SK-N-SH (cell line): ENCODE results near the gene WDR6. TPM values are rescaled to one million over a fixed set of nuclear protein-coding genes. Genes with fewer than 3 reads are reported as not detected.

Experiments
- CTCF ChIA-PET: fragments of 300-600, 350-600 bp; formaldehyde crosslinking; extraction: SDS; loops from one replicate; lab custom pipeline; 2021; lab: Yijun Ruan, JAX
- POLR2A ChIA-PET: fragments of 350-600 bp; sonication (Branson Sonifier 250); formaldehyde crosslinking; extraction: SDS; loops from one replicate; lab custom pipeline; 2020; ENCODE audit warnings: antibody characterized with exemption, inconsistent platforms; lab: Yijun Ruan, JAX
- DNase-seq: peaks from one replicate; pipeline ENCODE4 v3.0.0; 2012
- H2AFZ ChIP-seq: fragments of 200-600 bp; sonication (generic); 2 replicates; pipeline ENCODE4 v1.8.1; 2016; ENCODE audit warnings: antibody characterized with exemption, mild to moderate bottlenecking, low read depth
- H3F3A ChIP-seq: fragments of 200-600 bp; sonication (generic); replicated peaks from 2 replicates; pipeline ENCODE3; 2016; ENCODE audit warnings: antibody characterized with exemption, mild to moderate bottlenecking; ENCODE audit not compliant: insufficient read depth
- H3K27ac ChIP-seq, 2 experiments: fragments of 200-500 bp in 1 of 2; fragments of 200-600 bp in 1 of 2; sonication (Bioruptor generic) in 1 of 2; sonication (generic), shearing (Covaris generic) in 1 of 2; 2 replicates each; pipeline versions ENCODE4 v1.5.1 to v1.6.1; 2014 to 2016; ENCODE audit warnings: low read depth in 2 of 2, inconsistent platforms in 1 of 2, low read length in 1 of 2, mild to moderate bottlenecking in 1 of 2, mixed read lengths in 1 of 2
- H3K27me3 ChIP-seq: fragments of 200-600 bp; sonication (generic), shearing (Covaris generic); 2 replicates; pipeline ENCODE4 v1.6.1; 2016; ENCODE audit warnings: mixed run types; ENCODE audit not compliant: insufficient read depth
- H3K36me3 ChIP-seq, 2 experiments: fragments of 200-500 bp in 1 of 2; fragments of 200-600 bp in 1 of 2; sonication (Bioruptor generic) in 1 of 2; sonication (generic) in 1 of 2; replicated peaks in 1 of 2; 2 replicates each; pipeline versions ENCODE3 to v1.5.1; 2014 to 2016; ENCODE audit warnings: low read length in 1 of 2, mild to moderate bottlenecking in 1 of 2; ENCODE audit not compliant: insufficient read depth in 2 of 2, control insufficient read depth in 1 of 2
- H3K4me1 ChIP-seq, 2 experiments: fragments of 200-500 bp in 1 of 2; fragments of 200-600 bp in 1 of 2; sonication (Bioruptor generic) in 1 of 2; sonication (generic), shearing (Covaris generic) in 1 of 2; 2 replicates each; pipeline versions ENCODE4 v1.5.1 to v1.6.1; 2014 to 2016; ENCODE audit warnings: low read depth in 1 of 2, low read length in 1 of 2, mixed run types in 1 of 2; ENCODE audit not compliant: insufficient read depth in 2 of 2, control insufficient read depth in 1 of 2
- H3K4me2 ChIP-seq: fragments of 200-600 bp; sonication (generic), shearing (Covaris generic); 2 replicates; pipeline ENCODE4 v1.6.1; 2017; ENCODE audit warnings: mixed run types
- H3K4me3 ChIP-seq, 2 experiments: fragments of 200-500 bp in 1 of 2; fragments of 200-600 bp in 1 of 2; sonication (Bioruptor generic) in 1 of 2; sonication (generic), shearing (Covaris generic) in 1 of 2; 2 replicates each; pipeline versions ENCODE4 v1.5.1 to v1.8.1; 2014 to 2016; ENCODE audit warnings: low read depth in 2 of 2, inconsistent platforms in 1 of 2, low read length in 1 of 2, mild to moderate bottlenecking in 1 of 2, mixed read lengths in 1 of 2, moderate library complexity in 1 of 2
- H3K79me2 ChIP-seq: fragments of 200-600 bp; sonication (generic); 2 replicates; pipeline ENCODE4 v1.8.1; 2017; ENCODE audit warnings: mild to moderate bottlenecking; ENCODE audit not compliant: insufficient read depth
- H3K9ac ChIP-seq: fragments of 200-600 bp; sonication (generic); 2 replicates; pipeline ENCODE4 v1.6.1; 2017; ENCODE audit warnings: mixed run types
- H3K9me2 ChIP-seq: fragments of 200-600 bp; sonication (generic); 2 replicates; pipeline ENCODE4 v1.6.1; 2017; ENCODE audit warnings: mixed run types
- H3K9me3 ChIP-seq: fragments of 200-600 bp; sonication (generic); 2 replicates; pipeline ENCODE4 v1.6.1; 2017; ENCODE audit warnings: mixed run types, mild to moderate bottlenecking, moderate library complexity
- H4K20me1 ChIP-seq: fragments of 200-600 bp; sonication (generic); 2 replicates; pipeline ENCODE4 v1.6.1; 2017; ENCODE audit warnings: mild to moderate bottlenecking, mixed run types; ENCODE audit not compliant: insufficient read depth
- FOSL2 ChIP-seq: IDR thresholded peaks from 2 replicates; pipeline ENCODE4 v1.4.0; 2012; ENCODE audit warnings: low read depth, mild to moderate bottlenecking, moderate library complexity, borderline replicate concordance
- GABPA ChIP-seq: IDR thresholded peaks from 2 replicates; pipeline ENCODE4 v1.4.0; 2012; ENCODE audit warnings: low read depth, mild to moderate bottlenecking
- GATA2 ChIP-seq: sonication (generic); formaldehyde crosslinking; IDR thresholded peaks from 2 replicates; pipeline ENCODE4 v1.5.0; 2020; ENCODE audit warnings: mild to moderate bottlenecking, missing genetic modification reagents
- MAX ChIP-seq: IDR thresholded peaks from 2 replicates; pipeline ENCODE4 v1.4.0; 2012; ENCODE audit warnings: low read depth
- NRF1 ChIP-seq: IDR thresholded peaks from 2 replicates; pipeline ENCODE4 v1.6.1; 2012; ENCODE audit warnings: low read depth, mild to moderate bottlenecking, low read length
- REST ChIP-seq: IDR thresholded peaks from 2 replicates; pipeline ENCODE4 v1.6.1; 2012; ENCODE audit warnings: mild to moderate bottlenecking, low read depth, low read length, moderate library complexity
- RFX5 ChIP-seq: IDR thresholded peaks from 2 replicates; pipeline ENCODE4 v1.6.1; 2012; ENCODE audit warnings: mild to moderate bottlenecking, improper control_type of control experiment, low read length
- TEAD4 ChIP-seq: IDR thresholded peaks from 2 replicates; pipeline ENCODE4 v1.4.0; 2012; ENCODE audit warnings: mild to moderate bottlenecking, borderline replicate concordance; ENCODE audit not compliant: insufficient read depth
- WGBS: methylation state at CpG from one replicate; pipeline ENCODE4 v1.1.6; 2017; ENCODE audit warnings: low lambda C conversion rate; 5-methylcytosine and 5-hydroxymethylcytosine counted together
- polyA plus RNA-seq, 3 experiments: library from polyadenylated mRNA; depleted of rRNA; stranded (reverse); fragments of >200 nt; gene quantifications; 2 replicates each; pipeline ENCODE4 v1.2.3, GENCODE V29; 2012
- TF ChIP-seq, protein P1 (sequence below): fragments of 150-350 bp; IDR thresholded peaks from 2 replicates; pipeline ENCODE4 v1.6.1; 2017; ENCODE audit warnings: antibody characterized with exemption, low read length, low read depth, borderline replicate concordance

Gene WDR6
- polyA plus RNA-seq, 1 of the 3 experiments (the other 2 are of a cell fraction) = 230 TPM

- TF ChIP-seq, protein P1, sequence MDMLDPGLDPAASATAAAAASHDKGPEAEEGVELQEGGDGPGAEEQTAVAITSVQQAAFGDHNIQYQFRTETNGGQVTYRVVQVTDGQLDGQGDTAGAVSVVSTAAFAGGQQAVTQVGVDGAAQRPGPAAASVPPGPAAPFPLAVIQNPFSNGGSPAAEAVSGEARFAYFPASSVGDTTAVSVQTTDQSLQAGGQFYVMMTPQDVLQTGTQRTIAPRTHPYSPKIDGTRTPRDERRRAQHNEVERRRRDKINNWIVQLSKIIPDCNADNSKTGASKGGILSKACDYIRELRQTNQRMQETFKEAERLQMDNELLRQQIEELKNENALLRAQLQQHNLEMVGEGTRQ = no peak
- TF ChIP-seq NRF1 (no peak), GABPA (no peak), TEAD4 (no peak), RFX5 (no peak)
These were observed 40.3 kb upstream of the WDR6 start (continued) for GRCh38 chr3:48966876-48967361.

- H3F3A ChIP-seq = no peaks in the 10 kb centered on the region
- no peak overlapping the region for H2AFZ ChIP-seq
- H4K20me1 ChIP-seq = no peaks in the 10 kb centered on the region
- no peaks in the 10 kb centered on the region for H3K27me3 ChIP-seq
- H3K27ac ChIP-seq = no peak overlapping the region
- no peak overlapping the region for H3K9ac ChIP-seq
- H3K4me2 ChIP-seq = no peak overlapping the region
- H3K9me2 ChIP-seq = no peaks in the 10 kb centered on the region
- no peak overlapping the region for H3K4me3 ChIP-seq
- ChIA-PET CTCF (interaction anchor here (1.0 to 1.2 kb wide), 2 partner anchors 9 to 96 kb away, joined by 3 read pairs; no protein-coding TSS in a partner anchor), POLR2A (no interaction called here)
- TF ChIP-seq FOSL2 = no peak
- TF ChIP-seq GATA2 = no peak
- TF ChIP-seq MAX = no peak
- no peak for TF ChIP-seq REST
- H3K36me3 ChIP-seq = peaks cover 58 to 68% of the 10 kb centered on the region in 2 experiments
- 97% methylated on average over 4 of the region's 6 CpGs for WGBS
- no peaks in the 10 kb centered on the region for H3K9me3 ChIP-seq
- DNase-seq = no peak
- no peaks in the 10 kb centered on the region; the same call in 1 of the 2 replicates for H3K79me2 ChIP-seq
- no peaks in the 10 kb centered on the region for H3K4me1 ChIP-seq
These were observed 36.6 kb upstream of the WDR6 start for GRCh38 chr3:48970586-48970985.
